Measurements from ENCODE around the gene TMEM200A.

TMEM200A gene

DNA sequence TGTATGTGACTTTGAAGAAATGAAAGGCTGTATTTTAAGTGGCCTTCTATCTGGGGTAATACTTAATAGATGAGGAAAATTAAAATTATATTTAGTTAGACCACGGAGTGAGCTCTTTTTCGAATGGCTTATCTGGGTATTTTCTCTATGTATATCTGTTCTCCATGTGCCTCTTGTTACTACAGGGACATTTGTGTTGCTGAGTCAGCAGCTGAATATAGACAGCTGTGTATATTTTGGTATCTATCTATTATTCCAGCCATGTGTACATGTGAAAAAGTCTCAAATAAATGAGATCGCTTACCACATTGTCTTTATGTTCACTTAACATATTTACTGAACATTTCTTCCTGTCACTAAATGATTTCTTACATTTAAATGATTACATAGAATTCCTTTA is 57.2 kb downstream of the TMEM200A start:
- H3K27ac ChIP-seq, result no peak overlapping the region
- TF ChIP-seq ZFX (IDR thresholded peaks at IDR 0.05) (no peak), CTCF (conservative IDR thresholded peaks at IDR 0.05) (no peak)

DNA sequence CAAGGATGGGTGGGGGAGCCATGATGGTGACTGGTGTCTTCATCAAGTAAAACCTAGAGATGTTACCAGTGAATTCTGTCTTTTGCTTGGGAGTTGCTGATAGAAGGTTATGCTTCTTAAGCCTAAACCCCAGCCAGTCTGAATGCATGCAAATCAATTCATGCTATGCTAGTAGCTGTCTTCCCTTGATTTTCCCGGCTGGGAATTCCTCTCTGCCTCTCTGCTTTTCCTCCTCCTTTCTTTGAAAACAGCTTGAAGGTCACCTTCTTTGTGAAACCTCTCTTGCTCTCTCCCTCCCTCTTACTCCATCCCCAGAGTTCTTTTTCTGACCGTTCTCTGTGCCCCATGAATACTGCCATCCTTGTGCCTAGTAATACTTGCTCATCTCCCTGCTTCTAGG is 58.9 kb downstream of the TMEM200A start:
- H3K27ac ChIP-seq, result no peak overlapping the region
- TF ChIP-seq CTCF (conservative IDR thresholded peaks at IDR 0.05) (no peak), ZFX (IDR thresholded peaks at IDR 0.05) (no peak)

DNA sequence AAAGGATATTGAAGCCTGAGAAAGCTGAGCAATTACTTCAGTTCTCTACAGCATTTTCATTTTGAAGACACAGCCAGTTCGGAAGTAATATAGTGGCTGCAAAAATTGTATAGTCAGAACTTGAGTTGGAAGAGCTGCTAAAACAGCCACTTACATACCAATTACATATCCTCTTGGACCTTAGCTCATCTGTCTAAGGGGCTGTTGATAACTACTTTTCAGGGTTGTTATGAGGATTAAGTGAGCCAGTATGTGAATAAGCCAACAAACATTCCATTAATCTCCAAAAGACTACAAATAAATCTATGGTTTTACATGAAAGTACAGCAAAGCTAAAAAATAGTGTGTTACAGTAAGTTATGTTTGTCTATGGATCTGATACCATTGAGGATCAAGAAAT is 59.7 kb downstream of the TMEM200A start:
- H3K27ac ChIP-seq, result no peak overlapping the region
- TF ChIP-seq ZFX (IDR thresholded peaks at IDR 0.05) (no peak), CTCF (conservative IDR thresholded peaks at IDR 0.05) (no peak)

- no peak for TF ChIP-seq ZFX (IDR thresholded peaks at IDR 0.05)
- TF ChIP-seq CTCF (conservative IDR thresholded peaks at IDR 0.05), result no peak
- no peak overlapping the region for H3K27ac ChIP-seq
These were observed 60.4 kb downstream of the TMEM200A start for GRCh38 chr6:130426066-130426721.

- no peak for TF ChIP-seq ZFX (IDR thresholded peaks at IDR 0.05)
- TF ChIP-seq CTCF (conservative IDR thresholded peaks at IDR 0.05), result no peak
- no peak overlapping the region for H3K27ac ChIP-seq
These were observed 65.6 kb downstream of the TMEM200A start for GRCh38 chr6:130431346-130431852.

- no peak for TF ChIP-seq ZFX (IDR thresholded peaks at IDR 0.05)
- H3K27ac ChIP-seq, result no peak overlapping the region
These were observed 67.0 kb downstream of the TMEM200A start for GRCh38 chr6:130432838-130433237.

DNA sequence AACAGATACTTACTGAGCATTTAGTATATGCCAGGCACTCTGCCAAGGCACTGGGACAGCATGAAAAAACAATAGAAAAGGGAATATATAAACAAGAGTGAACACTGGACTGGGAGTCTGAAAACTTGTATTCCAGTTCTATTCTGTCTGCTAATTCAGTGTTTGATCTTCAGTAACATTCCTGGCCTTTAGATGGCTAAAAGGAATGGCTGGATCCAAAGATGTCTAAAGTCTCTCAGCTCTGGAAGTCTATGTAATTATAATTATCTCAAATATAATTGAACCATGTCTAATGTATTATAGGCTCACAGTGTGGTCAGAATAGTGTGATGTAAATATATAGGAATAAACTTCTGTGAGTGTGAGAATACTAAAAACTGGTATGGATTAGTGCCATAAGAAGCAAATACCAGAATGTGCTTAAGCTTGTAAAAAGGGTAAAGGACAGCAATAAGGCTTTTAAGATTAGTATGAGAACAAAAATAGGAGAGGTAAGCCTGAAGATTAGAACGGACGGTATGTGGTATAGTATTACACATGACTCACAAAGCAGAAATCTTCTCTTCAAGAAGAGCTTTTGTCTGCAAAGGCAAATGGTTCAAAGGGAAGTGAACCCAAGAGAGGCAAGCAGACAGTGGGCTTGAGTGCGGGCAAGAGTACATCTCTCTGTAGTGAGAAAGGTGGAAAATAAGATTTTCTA is 68.5 kb downstream of the TMEM200A start:
- TF ChIP-seq CTCF (conservative IDR thresholded peaks at IDR 0.05), result no peak
- TF ChIP-seq ZFX (IDR thresholded peaks at IDR 0.05), result no peak
- H3K27ac ChIP-seq, result no peak overlapping the region
